ENCODE measurements around the gene SH3GL3.
A peak's percentile ranks its signal among the peaks of the same experiment; 100 is the strongest.

SH3GL3 gene

DNA sequence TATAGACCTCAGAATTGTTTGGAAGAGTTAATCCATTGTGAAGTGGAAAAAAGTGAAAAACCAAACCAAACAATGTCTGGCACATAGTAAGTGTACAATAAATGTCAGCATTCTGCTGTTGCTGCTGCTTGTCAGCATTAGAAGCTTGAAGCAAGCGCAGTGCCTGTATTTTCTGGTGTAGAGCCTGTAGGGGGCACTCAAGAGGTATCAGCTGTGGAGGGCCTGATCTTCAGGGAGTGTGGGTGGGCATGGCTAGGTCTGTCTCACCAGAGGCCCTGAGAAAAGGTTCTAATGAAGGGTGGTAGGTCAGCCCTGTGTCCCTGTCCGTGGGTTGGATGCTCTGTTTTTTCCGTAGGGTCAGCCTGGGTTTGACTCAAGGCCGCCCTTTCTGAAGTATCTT is 210.4 kb downstream of the SH3GL3 start:
- TF ChIP-seq RAD21 (IDR thresholded peaks at IDR 0.05; ENCODE audit: low read depth) (peak; percentile 50), FOXM1 (IDR thresholded peaks at IDR 0.05; ENCODE audit: borderline replicate concordance, low read depth) (no peak), YY1 (IDR thresholded peaks at IDR 0.05; ENCODE audit: low read depth) (no peak), TAF1 (IDR thresholded peaks at IDR 0.05; ENCODE audit: low read depth) (no peak)

DNA sequence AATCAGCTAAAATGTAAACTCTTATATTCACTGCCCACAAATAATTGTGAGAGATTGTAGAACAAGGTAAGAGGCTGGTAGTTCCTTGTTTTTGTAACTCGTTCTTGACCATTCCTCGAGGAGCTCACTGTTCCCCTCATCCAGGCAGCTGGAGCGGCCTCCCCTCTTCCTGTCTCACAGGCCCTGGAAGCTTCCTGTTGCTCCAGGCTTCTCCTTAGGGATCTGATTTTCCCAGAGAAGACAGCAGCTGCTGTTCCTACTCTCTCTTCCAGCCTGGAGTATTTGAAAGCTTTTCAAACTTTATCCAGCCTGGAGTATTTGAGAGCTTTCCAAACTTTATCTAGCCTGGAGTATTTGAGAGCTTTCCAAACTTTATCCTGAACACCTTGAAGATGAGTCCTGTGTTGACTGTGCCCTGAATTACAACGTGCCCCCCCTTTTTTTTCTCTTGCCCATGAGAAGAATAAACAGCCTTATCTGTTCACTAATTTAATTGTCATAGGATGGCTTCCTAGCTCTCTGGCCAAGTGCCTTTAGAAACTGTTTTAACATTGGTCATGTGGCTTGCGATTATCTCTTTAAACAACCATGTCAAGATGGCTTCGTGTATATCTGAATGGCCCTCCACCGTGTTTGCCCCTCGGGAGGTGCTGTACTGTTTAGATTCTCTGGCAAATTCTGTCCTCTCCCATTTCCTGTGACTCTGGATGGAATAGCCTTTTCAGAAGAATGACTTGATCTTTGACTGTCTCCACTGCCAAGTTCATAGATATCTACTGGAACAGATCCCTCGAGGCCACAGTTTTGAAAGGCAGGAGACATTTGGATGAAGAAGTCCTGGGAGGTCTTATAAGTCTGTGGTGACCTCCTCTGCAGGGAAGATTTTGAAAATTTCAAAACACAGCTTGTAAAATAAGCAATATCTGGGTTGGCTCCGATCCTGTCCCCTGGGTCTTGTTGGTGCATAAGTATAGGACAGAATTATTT is 211.6 kb downstream of the SH3GL3 start:
- TF ChIP-seq, protein P1, sequence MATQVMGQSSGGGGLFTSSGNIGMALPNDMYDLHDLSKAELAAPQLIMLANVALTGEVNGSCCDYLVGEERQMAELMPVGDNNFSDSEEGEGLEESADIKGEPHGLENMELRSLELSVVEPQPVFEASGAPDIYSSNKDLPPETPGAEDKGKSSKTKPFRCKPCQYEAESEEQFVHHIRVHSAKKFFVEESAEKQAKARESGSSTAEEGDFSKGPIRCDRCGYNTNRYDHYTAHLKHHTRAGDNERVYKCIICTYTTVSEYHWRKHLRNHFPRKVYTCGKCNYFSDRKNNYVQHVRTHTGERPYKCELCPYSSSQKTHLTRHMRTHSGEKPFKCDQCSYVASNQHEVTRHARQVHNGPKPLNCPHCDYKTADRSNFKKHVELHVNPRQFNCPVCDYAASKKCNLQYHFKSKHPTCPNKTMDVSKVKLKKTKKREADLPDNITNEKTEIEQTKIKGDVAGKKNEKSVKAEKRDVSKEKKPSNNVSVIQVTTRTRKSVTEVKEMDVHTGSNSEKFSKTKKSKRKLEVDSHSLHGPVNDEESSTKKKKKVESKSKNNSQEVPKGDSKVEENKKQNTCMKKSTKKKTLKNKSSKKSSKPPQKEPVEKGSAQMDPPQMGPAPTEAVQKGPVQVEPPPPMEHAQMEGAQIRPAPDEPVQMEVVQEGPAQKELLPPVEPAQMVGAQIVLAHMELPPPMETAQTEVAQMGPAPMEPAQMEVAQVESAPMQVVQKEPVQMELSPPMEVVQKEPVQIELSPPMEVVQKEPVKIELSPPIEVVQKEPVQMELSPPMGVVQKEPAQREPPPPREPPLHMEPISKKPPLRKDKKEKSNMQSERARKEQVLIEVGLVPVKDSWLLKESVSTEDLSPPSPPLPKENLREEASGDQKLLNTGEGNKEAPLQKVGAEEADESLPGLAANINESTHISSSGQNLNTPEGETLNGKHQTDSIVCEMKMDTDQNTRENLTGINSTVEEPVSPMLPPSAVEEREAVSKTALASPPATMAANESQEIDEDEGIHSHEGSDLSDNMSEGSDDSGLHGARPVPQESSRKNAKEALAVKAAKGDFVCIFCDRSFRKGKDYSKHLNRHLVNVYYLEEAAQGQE (IDR thresholded peaks at IDR 0.05; ENCODE audit: low read depth), result no peak
- TF ChIP-seq NFIC (IDR thresholded peaks at IDR 0.05), result no peak
- no peak for TF ChIP-seq TAF1 (IDR thresholded peaks at IDR 0.05; ENCODE audit: low read depth)
- no peak for TF ChIP-seq CEBPB (IDR thresholded peaks at IDR 0.05)
- no peak for TF ChIP-seq FOXM1 (IDR thresholded peaks at IDR 0.05; ENCODE audit: borderline replicate concordance, low read depth)
- TF ChIP-seq ZBTB7A (IDR thresholded peaks at IDR 0.05; ENCODE audit: low read depth), result no peak
- TF ChIP-seq EGR1 (IDR thresholded peaks at IDR 0.05), result no peak
- no peak for TF ChIP-seq YY1 (IDR thresholded peaks at IDR 0.05; ENCODE audit: low read depth)
- no peak for TF ChIP-seq TEAD4 (IDR thresholded peaks at IDR 0.05)
- no peak for TF ChIP-seq CREB1 (IDR thresholded peaks at IDR 0.05; ENCODE audit: low read depth)
- no peak for TF ChIP-seq EP300 (IDR thresholded peaks at IDR 0.05; ENCODE audit: borderline replicate concordance)
- TF ChIP-seq, protein P2, sequence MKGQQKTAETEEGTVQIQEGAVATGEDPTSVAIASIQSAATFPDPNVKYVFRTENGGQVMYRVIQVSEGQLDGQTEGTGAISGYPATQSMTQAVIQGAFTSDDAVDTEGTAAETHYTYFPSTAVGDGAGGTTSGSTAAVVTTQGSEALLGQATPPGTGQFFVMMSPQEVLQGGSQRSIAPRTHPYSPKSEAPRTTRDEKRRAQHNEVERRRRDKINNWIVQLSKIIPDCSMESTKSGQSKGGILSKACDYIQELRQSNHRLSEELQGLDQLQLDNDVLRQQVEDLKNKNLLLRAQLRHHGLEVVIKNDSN (IDR thresholded peaks at IDR 0.05), result no peak
- TF ChIP-seq TCF12 (IDR thresholded peaks at IDR 0.05; ENCODE audit: low read depth), result no peak
- no peak for TF ChIP-seq RAD21 (IDR thresholded peaks at IDR 0.05; ENCODE audit: low read depth)

DNA sequence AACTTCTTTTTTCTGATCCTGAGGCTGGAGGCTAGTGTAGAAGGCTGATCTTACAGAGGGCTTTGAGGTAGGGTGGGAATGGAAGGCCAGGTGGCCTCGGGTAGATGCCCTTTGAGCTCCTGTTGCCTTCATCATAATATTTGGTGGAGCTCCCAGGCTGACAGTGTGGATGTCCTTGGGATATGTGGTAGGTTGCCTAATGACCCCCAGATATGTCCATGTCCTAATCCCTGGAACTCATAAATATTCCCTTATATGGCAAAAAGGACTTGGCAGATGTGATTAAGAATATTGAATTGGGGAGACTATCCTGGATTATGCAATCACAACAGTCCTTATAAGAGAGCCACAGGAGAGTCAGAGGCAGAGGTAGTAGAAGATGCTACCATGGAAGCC is 212.3 kb downstream of the SH3GL3 start:
- no peak for TF ChIP-seq EP300 (IDR thresholded peaks at IDR 0.05; ENCODE audit: borderline replicate concordance)
- no peak for TF ChIP-seq NFIC (IDR thresholded peaks at IDR 0.05)
- TF ChIP-seq, protein P2 (IDR thresholded peaks at IDR 0.05), result no peak
- TF ChIP-seq TAF1 (IDR thresholded peaks at IDR 0.05; ENCODE audit: low read depth), result no peak
- TF ChIP-seq EGR1 (IDR thresholded peaks at IDR 0.05), result no peak
- TF ChIP-seq CREB1 (IDR thresholded peaks at IDR 0.05; ENCODE audit: low read depth), result no peak
- no peak for TF ChIP-seq RAD21 (IDR thresholded peaks at IDR 0.05; ENCODE audit: low read depth)

DNA sequence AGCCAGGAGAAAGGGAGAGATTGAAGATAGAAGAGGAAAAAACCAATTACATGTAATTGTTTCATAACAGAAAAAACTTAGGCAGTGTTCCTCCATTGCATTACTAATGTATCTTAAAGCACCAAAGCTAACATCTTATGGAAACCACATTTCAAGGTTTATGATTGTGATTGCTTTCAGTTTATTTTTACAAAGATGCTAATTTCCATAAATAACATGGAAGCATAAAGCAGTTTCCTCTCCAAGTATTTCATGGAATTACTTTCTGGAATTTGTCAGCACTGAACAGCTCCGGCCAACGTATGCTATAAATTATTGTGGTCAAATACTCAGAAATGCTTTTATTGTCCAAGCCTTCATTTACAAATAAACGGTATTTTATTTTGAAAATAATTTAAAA is 218.3 kb downstream of the SH3GL3 start:
- TF ChIP-seq, protein P1 (IDR thresholded peaks at IDR 0.05; ENCODE audit: low read depth), result no peak
- TF ChIP-seq CREB1 (IDR thresholded peaks at IDR 0.05; ENCODE audit: low read depth), result no peak
- TF ChIP-seq, protein P3, sequence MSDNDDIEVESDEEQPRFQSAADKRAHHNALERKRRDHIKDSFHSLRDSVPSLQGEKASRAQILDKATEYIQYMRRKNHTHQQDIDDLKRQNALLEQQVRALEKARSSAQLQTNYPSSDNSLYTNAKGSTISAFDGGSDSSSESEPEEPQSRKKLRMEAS (IDR thresholded peaks at IDR 0.05), result no peak
- TF ChIP-seq, protein P2 (IDR thresholded peaks at IDR 0.05), result no peak
- TF ChIP-seq EP300 (IDR thresholded peaks at IDR 0.05; ENCODE audit: borderline replicate concordance), result no peak
- no peak for TF ChIP-seq TAF1 (IDR thresholded peaks at IDR 0.05; ENCODE audit: low read depth)
- no peak for TF ChIP-seq CEBPB (IDR thresholded peaks at IDR 0.05)
- TF ChIP-seq TCF12 (IDR thresholded peaks at IDR 0.05; ENCODE audit: low read depth), result no peak
- TF ChIP-seq RAD21 (IDR thresholded peaks at IDR 0.05; ENCODE audit: low read depth), result no peak
- TF ChIP-seq TEAD4 (IDR thresholded peaks at IDR 0.05), result no peak
- TF ChIP-seq NFIC (IDR thresholded peaks at IDR 0.05), result no peak
- TF ChIP-seq YY1 (IDR thresholded peaks at IDR 0.05; ENCODE audit: low read depth), result no peak
- TF ChIP-seq EGR1 (IDR thresholded peaks at IDR 0.05), result no peak
- no peak for TF ChIP-seq ZBTB7A (IDR thresholded peaks at IDR 0.05; ENCODE audit: low read depth)
- TF ChIP-seq FOXM1 (IDR thresholded peaks at IDR 0.05; ENCODE audit: borderline replicate concordance, low read depth), result no peak

Data from Ishikawa (cell line).